Colonic mucosa (tissue), 4 donors: ENCODE results near the gene SPIRE1. TPM values are rescaled to one million over a fixed set of nuclear protein-coding genes. Genes with fewer than 3 reads are reported as not detected.

Source experiments
- DNase-seq: peaks from one replicate; pipeline ENCODE4 v3.0.0-alpha.2; 2020
- H3K27ac ChIP-seq: fragments of 200-600 bp; one replicate; pipeline ENCODE4 v1.8.0; 2021
- H3K27me3 ChIP-seq: fragments of 200-600 bp; one replicate; pipeline ENCODE4 v1.8.0; 2021
- H3K36me3 ChIP-seq: fragments of 200-600 bp; one replicate; pipeline ENCODE4 v1.8.0; 2021
- H3K4me1 ChIP-seq: fragments of 200-600 bp; one replicate; pipeline ENCODE4 v1.8.0; 2021; ENCODE audit warnings: mild to moderate bottlenecking
- H3K4me3 ChIP-seq: fragments of 200-600 bp; one replicate; pipeline ENCODE4 v1.8.0; 2021
- H3K9ac ChIP-seq, 2 donors: one replicate each; pipeline ENCODE4 v1.7.0; 2013; ENCODE audit warnings: control low read depth in 2 of 2, low read depth in 2 of 2, low read length in 2 of 2
- H3K9me3 ChIP-seq: fragments of 200-600 bp; one replicate; pipeline ENCODE4 v1.8.0; 2021
- intact Hi-C: fragments of 100-400 bp; cut with DNase I; formaldehyde crosslinking; loops from one replicate; pipeline ENCODE4 v1.14.1; 2022
- total RNA-seq, 2 donors: library from RNA; stranded (reverse); fragmentation: NEBNext Ultra II Directional in 1 of 2; extraction: Animal tissue kit (Norgen Biotek cat#: 25700) in 1 of 2; gene quantifications; one replicate each; pipeline ENCODE4 v1.2.1, GENCODE V29; 2021
- TF ChIP-seq, protein P1 (sequence below): fragments of 200-600 bp; IDR thresholded peaks from one replicate; pipeline ENCODE4 v1.8.0; 2022; ENCODE audit warnings: antibody characterized with exemption, mild to moderate bottlenecking
- donor health status: healthy.
- donor health status: DM: no; HTN: no; CAD: no.
- donor health status: DM: no; HTN: no; CAD: no.

SPIRE1 gene
- total RNA-seq, 2 donors from 2014 or later, result 2.7 to 9.0 TPM

DNA sequence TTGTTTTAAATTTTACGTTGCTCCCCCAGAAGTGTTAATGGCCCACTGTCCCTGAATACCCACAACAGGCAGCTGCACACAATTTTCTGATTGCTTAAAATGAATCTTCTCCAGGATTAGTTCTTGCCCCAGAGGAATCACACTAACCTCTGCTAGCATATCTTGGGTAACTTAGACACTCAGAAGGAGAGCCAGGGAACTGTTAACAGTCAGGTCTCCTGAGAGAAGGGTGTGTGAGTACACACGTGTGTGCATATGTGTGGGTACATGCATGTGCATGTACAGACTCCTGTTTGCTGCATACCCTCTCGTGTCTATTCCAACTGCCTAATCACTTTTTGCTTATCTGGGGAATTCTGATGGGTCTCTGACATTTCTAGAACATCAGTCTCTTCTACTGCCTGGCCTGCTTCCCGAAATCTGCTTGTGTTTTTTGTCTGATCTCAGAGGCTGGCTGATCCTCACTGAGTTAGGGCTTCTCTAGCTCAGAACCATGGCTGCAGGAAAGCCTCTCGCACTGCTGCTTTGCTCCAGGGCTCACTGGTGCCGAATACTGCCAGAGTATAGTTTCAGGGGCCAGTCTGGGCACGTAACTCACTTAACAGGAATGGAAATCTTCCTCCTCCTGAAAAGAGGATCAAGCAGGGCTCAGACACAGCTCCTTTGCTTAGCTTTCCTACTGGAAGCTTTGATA is 187.4 kb downstream of the SPIRE1 start:
- Histone ChIP-seq H3K9me3 (no peaks in the 10 kb centered on the region), H3K4me3 (no peak overlapping the region), H3K4me1 (no peaks in the 10 kb centered on the region), H3K36me3 (no peaks in the 10 kb centered on the region), H3K9ac (no peak overlapping the region), H3K27ac (no peak overlapping the region), H3K27me3 (no peaks in the 10 kb centered on the region)
- DNase-seq, result no peak
- TF ChIP-seq, protein P1, sequence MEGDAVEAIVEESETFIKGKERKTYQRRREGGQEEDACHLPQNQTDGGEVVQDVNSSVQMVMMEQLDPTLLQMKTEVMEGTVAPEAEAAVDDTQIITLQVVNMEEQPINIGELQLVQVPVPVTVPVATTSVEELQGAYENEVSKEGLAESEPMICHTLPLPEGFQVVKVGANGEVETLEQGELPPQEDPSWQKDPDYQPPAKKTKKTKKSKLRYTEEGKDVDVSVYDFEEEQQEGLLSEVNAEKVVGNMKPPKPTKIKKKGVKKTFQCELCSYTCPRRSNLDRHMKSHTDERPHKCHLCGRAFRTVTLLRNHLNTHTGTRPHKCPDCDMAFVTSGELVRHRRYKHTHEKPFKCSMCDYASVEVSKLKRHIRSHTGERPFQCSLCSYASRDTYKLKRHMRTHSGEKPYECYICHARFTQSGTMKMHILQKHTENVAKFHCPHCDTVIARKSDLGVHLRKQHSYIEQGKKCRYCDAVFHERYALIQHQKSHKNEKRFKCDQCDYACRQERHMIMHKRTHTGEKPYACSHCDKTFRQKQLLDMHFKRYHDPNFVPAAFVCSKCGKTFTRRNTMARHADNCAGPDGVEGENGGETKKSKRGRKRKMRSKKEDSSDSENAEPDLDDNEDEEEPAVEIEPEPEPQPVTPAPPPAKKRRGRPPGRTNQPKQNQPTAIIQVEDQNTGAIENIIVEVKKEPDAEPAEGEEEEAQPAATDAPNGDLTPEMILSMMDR, result no peak
- intact Hi-C loops, result no loop called here

DNA sequence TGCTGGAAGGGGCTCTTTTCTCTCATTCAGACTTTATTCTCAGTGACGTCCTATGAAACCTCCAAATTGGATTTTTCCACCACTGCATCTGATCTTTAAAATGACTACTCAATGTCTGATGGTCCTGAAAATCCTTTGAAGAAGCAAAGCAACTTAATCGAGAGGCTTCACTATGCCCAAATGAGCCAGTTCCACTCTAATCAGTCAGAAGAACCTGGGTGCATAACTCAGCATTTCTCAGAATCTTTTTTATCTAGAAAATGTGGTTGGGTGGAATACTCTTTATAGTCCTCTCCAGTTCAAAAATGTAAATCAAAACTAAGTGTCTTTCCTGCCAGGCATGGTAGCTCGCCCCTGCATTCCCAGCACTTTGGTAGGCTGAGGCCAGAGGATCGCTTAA is 189.5 kb downstream of the SPIRE1 start:
- TF ChIP-seq, protein P1, result no peak
- H3K9me3 ChIP-seq, result no peaks in the 10 kb centered on the region
- H3K9ac ChIP-seq, result no peak overlapping the region
- H3K4me1 ChIP-seq, result no peaks in the 10 kb centered on the region
- no peak overlapping the region for H3K27ac ChIP-seq
- intact Hi-C loops, result no loop called here
- no peaks in the 10 kb centered on the region for H3K36me3 ChIP-seq
- no peaks in the 10 kb centered on the region for H3K27me3 ChIP-seq
- H3K4me3 ChIP-seq, result no peak overlapping the region
- DNase-seq, result no peak

DNA sequence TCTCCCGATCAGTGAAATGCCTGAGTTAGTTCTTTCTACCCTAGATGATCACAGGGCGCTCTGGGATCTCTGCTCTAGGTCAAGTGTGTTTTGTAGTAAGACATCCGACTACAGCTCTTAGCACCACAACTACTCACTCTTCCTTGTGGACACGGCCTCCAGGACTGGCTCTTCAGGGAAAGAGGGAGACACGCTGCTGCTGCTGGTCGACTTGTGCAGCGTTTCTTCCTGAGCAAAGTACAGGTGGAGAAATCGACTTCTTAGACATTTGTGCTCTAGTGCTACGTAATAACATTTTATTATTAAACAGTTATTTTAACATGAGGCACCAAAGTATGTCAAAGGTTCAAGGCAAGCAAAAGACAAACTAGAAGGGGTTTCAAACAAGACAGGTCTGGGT is 193.2 kb downstream of the SPIRE1 start:
- no peak overlapping the region for H3K4me3 ChIP-seq
- no peaks in the 10 kb centered on the region for H3K36me3 ChIP-seq
- TF ChIP-seq, protein P1, result no peak
- H3K9me3 ChIP-seq, result no peaks in the 10 kb centered on the region
- no peaks in the 10 kb centered on the region for H3K4me1 ChIP-seq
- no peak overlapping the region for H3K9ac ChIP-seq
- H3K27me3 ChIP-seq, result no peaks in the 10 kb centered on the region
- intact Hi-C loops, result no loop called here
- DNase-seq, result no peak
- H3K27ac ChIP-seq, result no peak overlapping the region

DNA sequence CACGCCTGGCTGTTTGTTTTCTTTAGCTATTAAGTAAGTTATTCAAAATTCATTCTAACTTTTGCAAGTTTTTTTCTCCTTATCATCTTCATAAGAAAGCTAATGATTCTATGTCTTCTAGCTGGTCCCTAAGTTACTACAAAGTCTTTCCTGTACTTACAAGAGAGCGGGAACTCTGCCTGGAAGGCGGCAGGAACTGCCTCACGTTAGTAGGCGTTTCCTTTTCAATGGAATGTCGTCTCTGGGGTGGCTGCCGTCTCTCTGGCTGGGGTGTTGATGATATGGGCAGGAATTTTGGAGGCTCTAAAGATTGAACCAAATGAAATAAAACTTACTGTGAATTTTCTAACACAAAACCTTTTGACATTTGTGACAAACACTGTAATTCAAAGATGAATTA is 194.7 kb downstream of the SPIRE1 start:
- H3K36me3 ChIP-seq, result no peaks in the 10 kb centered on the region
- H3K9me3 ChIP-seq, result no peaks in the 10 kb centered on the region
- H3K9ac ChIP-seq, result no peak overlapping the region
- TF ChIP-seq, protein P1, result no peak
- H3K27me3 ChIP-seq, result no peaks in the 10 kb centered on the region
- intact Hi-C loops, result no loop called here
- H3K27ac ChIP-seq, result no peak overlapping the region
- H3K4me3 ChIP-seq, result no peak overlapping the region
- H3K4me1 ChIP-seq, result no peaks in the 10 kb centered on the region
- no peak for DNase-seq

GRCh38 chr18:12462242-12462641 is 195.7 kb downstream of the SPIRE1 start:
- H3K4me3 ChIP-seq, result no peak overlapping the region
- H3K9me3 ChIP-seq, result no peaks in the 10 kb centered on the region
- no peaks in the 10 kb centered on the region for H3K4me1 ChIP-seq
- H3K27ac ChIP-seq, result no peak overlapping the region
- H3K36me3 ChIP-seq, result no peaks in the 10 kb centered on the region
- TF ChIP-seq, protein P1, result no peak
- H3K27me3 ChIP-seq, result no peaks in the 10 kb centered on the region
- H3K9ac ChIP-seq, result no peak overlapping the region
- intact Hi-C loops, result no loop called here
- no peak for DNase-seq
